H1 (cell line): ENCODE data around the gene SF3B1. TPM values are rescaled to one million over a fixed set of nuclear protein-coding genes. Genes with fewer than 3 reads are reported as not detected.

Source experiments
- BACH1 ChIP-seq: IDR thresholded peaks from 2 replicates; pipeline ENCODE4 v1.6.1; 2012; ENCODE audit warnings: low read length, improper control_type of control experiment
- EGR1 ChIP-seq: IDR thresholded peaks from 2 replicates; pipeline ENCODE4 v1.6.1; 2011; ENCODE audit warnings: low read depth, low read length, borderline replicate concordance
- JUN ChIP-seq: IDR thresholded peaks from 2 replicates; pipeline ENCODE4 v1.6.1; 2011; ENCODE audit warnings: low read depth, mild to moderate bottlenecking, improper control_type of control experiment, low read length
- KDM5A ChIP-seq: fragments of 200-600 bp; IDR thresholded peaks from 2 replicates; pipeline ENCODE4 v1.7.1; 2012; ENCODE audit warnings: mild to moderate bottlenecking, low read length, inconsistent platforms, mixed read lengths
- POLR2A ChIP-seq, 2 experiments: IDR thresholded peaks; 1 replicate in 1 of 2; 2 replicates in 1 of 2; pipeline ENCODE4 v1.6.1; 2011; ENCODE audit warnings: low read depth in 2 of 2, low read length in 2 of 2, mild to moderate bottlenecking in 2 of 2; ENCODE audit errors: control extremely low read depth in 1 of 2
- RBBP5 ChIP-seq: IDR thresholded peaks from 2 replicates; pipeline ENCODE4 v1.7.1; 2012; ENCODE audit warnings: low read depth, mild to moderate bottlenecking, inconsistent platforms, low read length, moderate library complexity, borderline replicate concordance
- SUZ12 ChIP-seq: fragments of 200-600 bp; sonication (generic); IDR thresholded peaks from 2 replicates; pipeline ENCODE4 v1.6.1; 2012; ENCODE audit warnings: mild to moderate bottlenecking, inconsistent platforms, low read length, moderate library complexity, mixed read lengths
- TAF7 ChIP-seq: optimal IDR thresholded peaks from 2 replicates; pipeline ENCODE3; 2011; ENCODE audit warnings: low read depth, mild to moderate bottlenecking, inconsistent platforms, low read length, moderate library complexity, borderline replicate concordance
- polyA plus RNA-seq, 7 experiments: library from polyadenylated mRNA; depleted of rRNA in 3 of 7; stranded (reverse) in 5 of 7; unstranded in 2 of 7; fragments of >200 nt in 5 of 7; fragments of 200-250 nt in 2 of 7; gene quantifications; 1 replicate in 5 of 7; 2 replicates in 1 of 7; 4 replicates in 1 of 7; pipeline versions ENCODE4 v1.2.1 to v1.2.3, GENCODE V29; 2011 to 2013; ENCODE audit warnings: missing spikeins in 2 of 7, mixed read lengths in 2 of 7
- total RNA-seq: library from RNA; stranded (reverse); fragmentation: NEBNext Ultra II Directional; extraction: Animal tissue kit (Norgen Biotek cat#: 25700); gene quantifications from 2 replicates; pipeline ENCODE4 v1.2.1, GENCODE V29; 2021
- TF ChIP-seq, protein P1 (sequence below): fragments of 300-600 bp; sonication (generic); IDR thresholded peaks from 2 replicates; pipeline ENCODE4 v1.7.1; 2012; ENCODE audit warnings: low read length, moderate library complexity, mild to moderate bottlenecking, inconsistent platforms; ENCODE audit not compliant: insufficient replicate concordance

The SF3B1 gene
- total and polyA plus RNA-seq, 2 of the 8 experiments (the other 6 are each of a cell fraction or from before 2014, with no cell fraction given): 320 to 403 TPM

DNA sequence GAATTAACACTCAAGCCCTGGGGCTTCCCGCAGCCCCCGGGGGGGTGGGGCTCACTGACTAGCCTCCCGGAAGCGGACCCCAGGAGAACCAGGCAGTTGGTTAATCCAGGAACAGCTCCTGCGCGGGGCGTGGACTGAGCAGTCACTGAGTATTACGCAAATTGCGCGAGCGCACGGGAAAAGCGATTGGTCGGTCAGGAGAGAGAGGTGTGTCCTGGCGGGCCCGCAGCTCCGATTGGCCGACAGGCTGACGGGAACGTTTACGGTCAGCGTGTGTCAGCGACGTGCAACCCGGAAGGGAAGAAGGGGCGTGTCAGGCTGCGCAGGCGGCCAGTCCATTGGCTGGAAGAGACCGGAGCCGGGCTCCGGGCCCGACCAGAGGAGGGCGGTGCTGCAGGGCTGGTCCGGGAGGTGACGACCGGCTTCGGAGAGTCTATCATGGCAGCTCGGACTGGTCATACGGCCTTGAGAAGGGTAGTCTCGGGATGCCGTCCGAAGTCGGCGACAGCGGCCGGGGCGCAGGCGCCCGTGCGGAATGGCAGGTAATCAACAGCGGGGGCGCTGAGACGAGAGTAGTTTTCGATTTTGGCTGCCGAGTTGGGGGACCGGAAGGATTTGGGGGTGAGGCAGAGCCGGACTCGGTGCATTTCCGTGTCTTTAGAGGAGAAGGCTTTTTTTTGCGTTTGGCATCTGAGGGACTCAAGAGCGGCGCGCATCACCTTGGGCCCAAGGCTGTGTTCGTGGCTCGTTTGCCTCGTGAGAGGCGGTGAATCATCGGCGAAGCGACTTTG lies 18.5 kb upstream of the SF3B1 start, which contains the start of gene COQ10B (continued):
- no peak for TF ChIP-seq EGR1
- no peak for TF ChIP-seq KDM5A
- TF ChIP-seq BACH1: peak; percentile 65; the same call in 1 of the 2 replicates
- no peak for TF ChIP-seq TAF7
- peak; percentile 32 to 92 for TF ChIP-seq POLR2A (IDR thresholded peaks at IDR 0.05; ENCODE audit: control extremely low read depth in 1 of 2, low read depth in 2 of 2, low read length in 2 of 2)
- TF ChIP-seq JUN: no peak
- peak; percentile 94 for TF ChIP-seq RBBP5
- TF ChIP-seq SUZ12: no peak
- TF ChIP-seq, protein P1, sequence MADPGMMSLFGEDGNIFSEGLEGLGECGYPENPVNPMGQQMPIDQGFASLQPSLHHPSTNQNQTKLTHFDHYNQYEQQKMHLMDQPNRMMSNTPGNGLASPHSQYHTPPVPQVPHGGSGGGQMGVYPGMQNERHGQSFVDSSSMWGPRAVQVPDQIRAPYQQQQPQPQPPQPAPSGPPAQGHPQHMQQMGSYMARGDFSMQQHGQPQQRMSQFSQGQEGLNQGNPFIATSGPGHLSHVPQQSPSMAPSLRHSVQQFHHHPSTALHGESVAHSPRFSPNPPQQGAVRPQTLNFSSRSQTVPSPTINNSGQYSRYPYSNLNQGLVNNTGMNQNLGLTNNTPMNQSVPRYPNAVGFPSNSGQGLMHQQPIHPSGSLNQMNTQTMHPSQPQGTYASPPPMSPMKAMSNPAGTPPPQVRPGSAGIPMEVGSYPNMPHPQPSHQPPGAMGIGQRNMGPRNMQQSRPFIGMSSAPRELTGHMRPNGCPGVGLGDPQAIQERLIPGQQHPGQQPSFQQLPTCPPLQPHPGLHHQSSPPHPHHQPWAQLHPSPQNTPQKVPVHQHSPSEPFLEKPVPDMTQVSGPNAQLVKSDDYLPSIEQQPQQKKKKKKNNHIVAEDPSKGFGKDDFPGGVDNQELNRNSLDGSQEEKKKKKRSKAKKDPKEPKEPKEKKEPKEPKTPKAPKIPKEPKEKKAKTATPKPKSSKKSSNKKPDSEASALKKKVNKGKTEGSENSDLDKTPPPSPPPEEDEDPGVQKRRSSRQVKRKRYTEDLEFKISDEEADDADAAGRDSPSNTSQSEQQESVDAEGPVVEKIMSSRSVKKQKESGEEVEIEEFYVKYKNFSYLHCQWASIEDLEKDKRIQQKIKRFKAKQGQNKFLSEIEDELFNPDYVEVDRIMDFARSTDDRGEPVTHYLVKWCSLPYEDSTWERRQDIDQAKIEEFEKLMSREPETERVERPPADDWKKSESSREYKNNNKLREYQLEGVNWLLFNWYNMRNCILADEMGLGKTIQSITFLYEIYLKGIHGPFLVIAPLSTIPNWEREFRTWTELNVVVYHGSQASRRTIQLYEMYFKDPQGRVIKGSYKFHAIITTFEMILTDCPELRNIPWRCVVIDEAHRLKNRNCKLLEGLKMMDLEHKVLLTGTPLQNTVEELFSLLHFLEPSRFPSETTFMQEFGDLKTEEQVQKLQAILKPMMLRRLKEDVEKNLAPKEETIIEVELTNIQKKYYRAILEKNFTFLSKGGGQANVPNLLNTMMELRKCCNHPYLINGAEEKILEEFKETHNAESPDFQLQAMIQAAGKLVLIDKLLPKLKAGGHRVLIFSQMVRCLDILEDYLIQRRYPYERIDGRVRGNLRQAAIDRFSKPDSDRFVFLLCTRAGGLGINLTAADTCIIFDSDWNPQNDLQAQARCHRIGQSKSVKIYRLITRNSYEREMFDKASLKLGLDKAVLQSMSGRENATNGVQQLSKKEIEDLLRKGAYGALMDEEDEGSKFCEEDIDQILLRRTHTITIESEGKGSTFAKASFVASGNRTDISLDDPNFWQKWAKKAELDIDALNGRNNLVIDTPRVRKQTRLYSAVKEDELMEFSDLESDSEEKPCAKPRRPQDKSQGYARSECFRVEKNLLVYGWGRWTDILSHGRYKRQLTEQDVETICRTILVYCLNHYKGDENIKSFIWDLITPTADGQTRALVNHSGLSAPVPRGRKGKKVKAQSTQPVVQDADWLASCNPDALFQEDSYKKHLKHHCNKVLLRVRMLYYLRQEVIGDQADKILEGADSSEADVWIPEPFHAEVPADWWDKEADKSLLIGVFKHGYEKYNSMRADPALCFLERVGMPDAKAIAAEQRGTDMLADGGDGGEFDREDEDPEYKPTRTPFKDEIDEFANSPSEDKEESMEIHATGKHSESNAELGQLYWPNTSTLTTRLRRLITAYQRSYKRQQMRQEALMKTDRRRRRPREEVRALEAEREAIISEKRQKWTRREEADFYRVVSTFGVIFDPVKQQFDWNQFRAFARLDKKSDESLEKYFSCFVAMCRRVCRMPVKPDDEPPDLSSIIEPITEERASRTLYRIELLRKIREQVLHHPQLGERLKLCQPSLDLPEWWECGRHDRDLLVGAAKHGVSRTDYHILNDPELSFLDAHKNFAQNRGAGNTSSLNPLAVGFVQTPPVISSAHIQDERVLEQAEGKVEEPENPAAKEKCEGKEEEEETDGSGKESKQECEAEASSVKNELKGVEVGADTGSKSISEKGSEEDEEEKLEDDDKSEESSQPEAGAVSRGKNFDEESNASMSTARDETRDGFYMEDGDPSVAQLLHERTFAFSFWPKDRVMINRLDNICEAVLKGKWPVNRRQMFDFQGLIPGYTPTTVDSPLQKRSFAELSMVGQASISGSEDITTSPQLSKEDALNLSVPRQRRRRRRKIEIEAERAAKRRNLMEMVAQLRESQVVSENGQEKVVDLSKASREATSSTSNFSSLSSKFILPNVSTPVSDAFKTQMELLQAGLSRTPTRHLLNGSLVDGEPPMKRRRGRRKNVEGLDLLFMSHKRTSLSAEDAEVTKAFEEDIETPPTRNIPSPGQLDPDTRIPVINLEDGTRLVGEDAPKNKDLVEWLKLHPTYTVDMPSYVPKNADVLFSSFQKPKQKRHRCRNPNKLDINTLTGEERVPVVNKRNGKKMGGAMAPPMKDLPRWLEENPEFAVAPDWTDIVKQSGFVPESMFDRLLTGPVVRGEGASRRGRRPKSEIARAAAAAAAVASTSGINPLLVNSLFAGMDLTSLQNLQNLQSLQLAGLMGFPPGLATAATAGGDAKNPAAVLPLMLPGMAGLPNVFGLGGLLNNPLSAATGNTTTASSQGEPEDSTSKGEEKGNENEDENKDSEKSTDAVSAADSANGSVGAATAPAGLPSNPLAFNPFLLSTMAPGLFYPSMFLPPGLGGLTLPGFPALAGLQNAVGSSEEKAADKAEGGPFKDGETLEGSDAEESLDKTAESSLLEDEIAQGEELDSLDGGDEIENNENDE: no peak
- TF ChIP-seq, all 59 proteins: peak for 22
